Measurements from ENCODE around the gene SLC32A1. TPM values are rescaled to one million over a fixed set of nuclear protein-coding genes. Genes with fewer than 3 reads are reported as not detected.
A peak's percentile ranks its signal among the peaks of the same experiment; 100 is the strongest.

SLC32A1 gene
- total and polyA plus RNA-seq, 2 donors from 2014 or later = not detected

DNA sequence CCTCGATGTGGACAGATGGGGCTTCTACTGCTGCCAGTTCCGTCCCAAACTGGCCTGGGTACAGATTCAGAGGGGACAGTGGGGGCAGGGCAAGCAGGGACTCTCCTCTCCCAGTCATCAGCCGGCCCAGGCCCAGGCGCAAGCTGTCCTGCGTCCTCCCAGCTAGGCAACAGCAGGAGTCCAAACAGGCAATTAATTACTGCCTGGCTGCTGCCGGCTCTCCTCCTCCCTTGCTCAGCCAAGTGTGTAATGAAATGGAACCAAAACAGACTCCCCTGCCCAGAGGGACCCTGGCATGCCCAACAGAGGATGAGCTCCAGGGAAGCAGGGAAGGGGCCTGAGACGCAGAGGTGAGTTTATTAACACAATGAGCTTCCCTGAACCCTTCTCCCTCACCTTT, 17.8 kb upstream of the SLC32A1 start:
- no peak for TF ChIP-seq CTCF (IDR thresholded peaks at IDR 0.05; ENCODE audit: borderline replicate concordance, extremely low read depth, insufficient read depth)
- H3K9ac ChIP-seq (ENCODE audit: low read length in 3 of 3) = no peak overlapping the region
- intact Hi-C loops (cut with DNase I) = no loop called here
- H3K4me3 ChIP-seq (ENCODE audit: low read length in 3 of 3) = no peak overlapping the region
- no peak for FAIRE-seq
- peak in 4 of 5 donors; percentile 88 to 93 (median 90) for DNase-seq
- H3K9me3 ChIP-seq (ENCODE audit: control insufficient read depth in 2 of 3, insufficient read depth in 1 of 3, low read length in 3 of 3) = no peaks in the 10 kb centered on the region
- no peak overlapping the region for H3K27ac ChIP-seq (ENCODE audit: low read depth in 2 of 2, low read length in 2 of 2)
- no peaks in the 10 kb centered on the region for H3K4me1 ChIP-seq (ENCODE audit: control insufficient read depth in 2 of 3, insufficient read depth in 2 of 3, low read depth in 1 of 3, low read length in 3 of 3)
- no peaks in the 10 kb centered on the region for H3K27me3 ChIP-seq (ENCODE audit: control insufficient read depth, insufficient read depth, low read length)
- H3K36me3 ChIP-seq (ENCODE audit: control insufficient read depth in 2 of 3, insufficient read depth in 3 of 3, low read length in 3 of 3) = no peaks in the 10 kb centered on the region

GRCh38 chr20:38714308-38714707, 10.0 kb upstream of the SLC32A1 start:
- no peak for DNase-seq
- intact Hi-C loops (cut with DNase I) = no loop called here
- no peak for TF ChIP-seq CTCF (IDR thresholded peaks at IDR 0.05; ENCODE audit: borderline replicate concordance, extremely low read depth, insufficient read depth)
- H3K36me3 ChIP-seq (ENCODE audit: control insufficient read depth in 2 of 3, insufficient read depth in 3 of 3, low read length in 3 of 3) = no peaks in the 10 kb centered on the region
- no peak overlapping the region for H3K9ac ChIP-seq (ENCODE audit: low read length in 3 of 3)
- no peak overlapping the region for H3K27ac ChIP-seq (ENCODE audit: low read depth in 2 of 2, low read length in 2 of 2)
- no peaks in the 10 kb centered on the region for H3K4me1 ChIP-seq (ENCODE audit: control insufficient read depth in 2 of 3, insufficient read depth in 2 of 3, low read depth in 1 of 3, low read length in 3 of 3)
- H3K9me3 ChIP-seq (ENCODE audit: control insufficient read depth in 2 of 3, insufficient read depth in 1 of 3, low read length in 3 of 3) = no peaks in the 10 kb centered on the region
- no peak overlapping the region for H3K4me3 ChIP-seq (ENCODE audit: low read length in 3 of 3)
- peaks cover 7% of the 10 kb centered on the region for H3K27me3 ChIP-seq (ENCODE audit: control insufficient read depth, insufficient read depth, low read length)
- FAIRE-seq = no peak

DNA sequence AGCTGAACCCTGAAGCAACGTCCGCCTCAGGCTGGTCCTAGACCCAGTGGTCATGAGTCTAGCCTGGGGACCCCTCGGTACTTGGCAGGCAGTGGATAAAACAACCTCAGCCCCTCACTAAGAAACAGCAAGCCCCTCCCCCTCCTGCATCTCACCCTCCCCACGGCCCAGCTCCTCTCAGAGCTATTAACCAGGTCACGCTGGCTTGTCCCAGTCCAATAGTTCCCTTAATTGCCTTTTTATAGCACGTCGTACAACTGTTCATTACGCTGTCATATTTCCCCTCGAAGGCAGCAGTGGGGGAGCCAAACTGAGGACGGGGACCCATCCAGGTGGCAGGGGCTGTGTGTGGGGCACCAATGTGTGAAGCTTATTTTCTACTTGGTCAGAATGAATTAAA, 8.6 kb upstream of the SLC32A1 start:
- FAIRE-seq = no peak
- no peak for TF ChIP-seq CTCF (IDR thresholded peaks at IDR 0.05; ENCODE audit: borderline replicate concordance, extremely low read depth, insufficient read depth)
- Histone ChIP-seq H3K9me3 (ENCODE audit: control insufficient read depth in 2 of 3, insufficient read depth in 1 of 3, low read length in 3 of 3) (no peaks in the 10 kb centered on the region), H3K27ac (ENCODE audit: low read depth in 2 of 2, low read length in 2 of 2) (no peak overlapping the region), H3K4me3 (ENCODE audit: low read length in 3 of 3) (no peak overlapping the region), H3K9ac (ENCODE audit: low read length in 3 of 3) (no peak overlapping the region), H3K36me3 (ENCODE audit: control insufficient read depth in 2 of 3, insufficient read depth in 3 of 3, low read length in 3 of 3) (no peaks in the 10 kb centered on the region), H3K4me1 (ENCODE audit: control insufficient read depth in 2 of 3, insufficient read depth in 2 of 3, low read depth in 1 of 3, low read length in 3 of 3) (no peaks in the 10 kb centered on the region), H3K27me3 (ENCODE audit: control insufficient read depth, insufficient read depth, low read length) (peaks cover 10% of the 10 kb centered on the region)
- DNase-seq = peak in 4 of 5 donors; percentile 66 to 82 (median 78)
- intact Hi-C loops (cut with DNase I) = no loop called here

DNA sequence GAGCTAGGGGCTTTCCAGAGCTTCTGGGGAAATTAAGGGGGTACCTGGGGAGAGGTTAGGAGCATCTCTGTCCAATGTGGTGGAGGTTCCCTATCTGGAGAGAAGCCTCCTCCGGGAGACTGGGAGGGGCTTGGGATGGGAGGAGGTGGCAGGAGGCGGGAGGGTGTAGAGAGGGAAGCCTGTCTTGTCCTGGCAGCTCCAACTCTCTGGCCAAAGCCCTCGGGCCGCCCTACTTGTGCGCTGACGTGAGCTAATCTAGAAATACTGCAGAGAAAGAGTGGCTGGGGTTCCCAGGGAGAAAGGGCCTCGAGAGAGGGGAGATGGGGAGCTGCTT, 1.6 kb upstream of the SLC32A1 start:
- peak in 3 of 5 donors; percentile 19 to 42 (median 27) for DNase-seq
- Histone ChIP-seq H3K4me1 (ENCODE audit: control insufficient read depth in 2 of 3, insufficient read depth in 2 of 3, low read depth in 1 of 3, low read length in 3 of 3) (peaks cover 0 to 10% (median 0%) of the 10 kb centered on the region in 3 donors), H3K9me3 (ENCODE audit: control insufficient read depth in 2 of 3, insufficient read depth in 1 of 3, low read length in 3 of 3) (no peaks in the 10 kb centered on the region), H3K9ac (ENCODE audit: low read length in 3 of 3) (no peak overlapping the region), H3K36me3 (ENCODE audit: control insufficient read depth in 2 of 3, insufficient read depth in 3 of 3, low read length in 3 of 3) (no peaks in the 10 kb centered on the region), H3K27me3 (ENCODE audit: control insufficient read depth, insufficient read depth, low read length) (peaks cover 57% of the 10 kb centered on the region), H3K27ac (ENCODE audit: low read depth in 2 of 2, low read length in 2 of 2) (no peak overlapping the region), H3K4me3 (ENCODE audit: low read length in 3 of 3) (no peak overlapping the region)
- intact Hi-C loops (cut with DNase I) = no loop called here
- FAIRE-seq = no peak
- no peak for TF ChIP-seq CTCF (IDR thresholded peaks at IDR 0.05; ENCODE audit: borderline replicate concordance, extremely low read depth, insufficient read depth)
